Glomerular visceral epithelial cell (primary cell): ENCODE results near the gene RASSF10.

ENCODE experiments used
- DNase-seq: peaks from one replicate; pipeline ENCODE4 v3.0.0-alpha.2; 2016; ENCODE audit errors: extremely low spot score

Gene RASSF10

DNA sequence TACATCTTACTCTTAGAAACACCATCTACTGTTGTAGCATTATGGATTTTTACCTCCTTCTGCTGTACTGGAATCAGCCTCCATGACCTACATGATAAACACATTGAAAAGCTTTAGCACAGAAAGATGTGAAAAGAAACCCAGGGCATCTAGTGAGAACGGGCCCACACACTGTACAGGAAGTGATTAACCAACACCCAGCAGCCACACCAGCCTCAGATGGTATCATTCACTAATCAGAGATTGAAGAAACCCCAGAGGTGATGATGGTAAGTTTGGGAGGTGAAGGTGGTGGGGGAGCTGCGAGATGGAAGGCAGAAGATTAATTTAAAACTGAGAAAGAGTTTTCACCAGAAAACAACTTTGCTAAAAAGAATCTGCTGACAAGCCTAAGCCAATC lies 46.1 kb downstream of the RASSF10 start:
- no peak for DNase-seq

DNA sequence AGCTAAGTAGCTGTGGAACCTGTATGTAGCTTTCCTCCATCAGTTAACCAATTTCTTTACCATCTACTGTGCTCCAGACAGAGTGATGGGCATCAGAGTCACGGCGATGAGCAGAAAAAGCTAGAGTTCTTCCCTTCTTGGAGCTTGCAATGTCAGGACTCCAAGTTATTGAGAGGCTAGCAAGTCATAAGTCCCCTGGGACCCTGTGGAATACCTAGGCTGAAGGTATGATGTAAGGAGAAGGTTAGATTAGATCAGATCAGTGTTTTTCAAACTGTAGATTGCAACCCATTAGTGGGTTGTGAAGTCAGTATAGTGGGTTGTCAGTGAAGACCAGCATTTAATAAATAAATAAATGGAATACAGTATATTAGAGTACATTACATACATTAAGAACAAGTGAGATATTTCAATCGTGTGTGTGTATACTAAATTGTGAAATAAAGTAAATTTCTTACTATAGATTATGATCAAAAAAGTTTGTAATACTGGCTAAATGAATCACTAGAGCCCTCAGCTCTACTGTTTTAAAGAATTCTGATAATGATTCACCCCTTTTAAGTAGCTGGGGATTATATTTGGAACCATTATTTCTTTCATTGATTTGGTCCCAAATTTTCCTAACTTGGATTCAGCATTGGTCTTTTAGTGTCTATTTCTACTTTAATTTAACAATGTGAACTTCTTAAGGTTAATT lies 52.3 kb downstream of the RASSF10 start:
- no peak for DNase-seq
